Lower lobe of right lung (tissue), 2 donors: ENCODE results near the gene LAMA3. TPM values are rescaled to one million over a fixed set of nuclear protein-coding genes. Genes with fewer than 3 reads are reported as not detected.

Experiments
- ATAC-seq, 2 donors: fragments of 200-7000 bp; cut with Tn5 transposase; one replicate each; pipeline ENCODE4 v1.9.1; 2020 to 2022; ENCODE audit warnings: mild to moderate bottlenecking in 2 of 2, moderate library complexity in 2 of 2
- DNase-seq: peaks from one replicate; pipeline ENCODE4 v3.0.0-alpha.2; 2020
- H3K27ac ChIP-seq: fragments of 200-600 bp; one replicate; pipeline ENCODE4 v1.8.0; 2022
- H3K27me3 ChIP-seq: fragments of 200-600 bp; one replicate; pipeline ENCODE4 v1.8.0; 2022; ENCODE audit warnings: low read depth
- H3K36me3 ChIP-seq: fragments of 200-600 bp; one replicate; pipeline ENCODE4 v1.8.0; 2022; ENCODE audit warnings: mild to moderate bottlenecking
- H3K4me1 ChIP-seq: fragments of 200-600 bp; one replicate; pipeline ENCODE4 v1.8.0; 2022
- H3K4me3 ChIP-seq: fragments of 200-600 bp; one replicate; pipeline ENCODE4 v1.8.0; 2022; ENCODE audit warnings: mild to moderate bottlenecking
- H3K9me3 ChIP-seq: fragments of 200-600 bp; one replicate; pipeline ENCODE4 v1.8.0; 2022
- CTCF ChIP-seq: fragments of 200-600 bp; IDR thresholded peaks from one replicate; pipeline ENCODE4 v1.8.0; 2022; ENCODE audit warnings: antibody characterized with exemption, mild to moderate bottlenecking
- intact Hi-C: fragments of 100-400 bp; cut with DNase I; formaldehyde crosslinking; loops from one replicate; pipeline ENCODE4 v1.11.0; 2022
- total RNA-seq: library from RNA; stranded (reverse); fragmentation: NEBNext Ultra II Directional; extraction: Animal tissue kit (Norgen Biotek cat#: 25700); gene quantifications from one replicate; pipeline ENCODE4 v1.2.1, GENCODE V29; 2021
- donor health status: DM: no; HTN: yes; CAD: no; lungs with severe emphysema.

Gene LAMA3
- total RNA-seq, 1 donor from 2014 or later = 89.1 TPM

- intact Hi-C loops = no loop called here
- peaks cover 7% of the 10 kb centered on the region for H3K4me1 ChIP-seq
- no peak overlapping the region for H3K4me3 ChIP-seq
- DNase-seq (no peak), ATAC-seq (no peak)
- no peak overlapping the region for H3K27ac ChIP-seq
- no peaks in the 10 kb centered on the region for H3K27me3 ChIP-seq
- no peak for TF ChIP-seq CTCF
- no peaks in the 10 kb centered on the region for H3K9me3 ChIP-seq
- peaks cover 5% of the 10 kb centered on the region for H3K36me3 ChIP-seq
Observed at GRCh38 chr18:23859466-23860336, 170.4 kb downstream of the LAMA3 start.

GRCh38 chr18:23861326-23861725 lies 172.1 kb downstream of the LAMA3 start:
- DNase-seq = no peak
- Histone ChIP-seq H3K9me3 (no peaks in the 10 kb centered on the region), H3K4me3 (no peak overlapping the region), H3K27me3 (no peaks in the 10 kb centered on the region), H3K4me1 (peaks cover 7% of the 10 kb centered on the region), H3K36me3 (peaks cover 5% of the 10 kb centered on the region), H3K27ac (no peak overlapping the region)
- TF ChIP-seq CTCF = no peak
- ATAC-seq = no peak
- intact Hi-C loops = no loop called here

GRCh38 chr18:23861805-23862470 lies 172.7 kb downstream of the LAMA3 start:
- intact Hi-C loops = no loop called here
- no peak for ATAC-seq

GRCh38 chr18:23864624-23865023 lies 175.4 kb downstream of the LAMA3 start:
- no peak overlapping the region for H3K4me3 ChIP-seq
- ATAC-seq (peak in 1 of 2 donors; percentile 14), DNase-seq (no peak)
- H3K27ac ChIP-seq = no peak overlapping the region
- H3K36me3 ChIP-seq = peaks cover 3% of the 10 kb centered on the region
- H3K27me3 ChIP-seq = no peaks in the 10 kb centered on the region
- H3K9me3 ChIP-seq = no peaks in the 10 kb centered on the region
- H3K4me1 ChIP-seq = no peaks in the 10 kb centered on the region
- intact Hi-C loops = no loop called here
- no peak for TF ChIP-seq CTCF

More at GRCh38 chr18:23861805-23862470, 172.7 kb downstream of the LAMA3 start:
- Histone ChIP-seq H3K4me1 (peaks cover 6% of the 10 kb centered on the region), H3K36me3 (peaks cover 5% of the 10 kb centered on the region), H3K4me3 (no peak overlapping the region), H3K27me3 (no peaks in the 10 kb centered on the region), H3K27ac (no peak overlapping the region), H3K9me3 (no peaks in the 10 kb centered on the region)
- no peak for DNase-seq
- no peak for TF ChIP-seq CTCF

GRCh38 chr18:23867006-23867405 lies 177.8 kb downstream of the LAMA3 start:
- TF ChIP-seq CTCF = no peak
- DNase-seq (no peak), ATAC-seq (no peak)
- Histone ChIP-seq H3K27ac (no peak overlapping the region), H3K27me3 (no peaks in the 10 kb centered on the region), H3K4me3 (no peak overlapping the region), H3K36me3 (no peaks in the 10 kb centered on the region), H3K4me1 (no peaks in the 10 kb centered on the region), H3K9me3 (no peaks in the 10 kb centered on the region)
- intact Hi-C loops = no loop called here
